Neural progenitor cell (in vitro differentiated cells): ENCODE measurements around the gene MZB1. TPM values are rescaled to one million over a fixed set of nuclear protein-coding genes. Genes with fewer than 3 reads are reported as not detected.

ENCODE experiments used
- DNase-seq: peaks from one replicate; pipeline ENCODE4 v3.0.0-alpha.2; 2016; ENCODE audit warnings: low spot score
- H2AFZ ChIP-seq: fragments of 200-600 bp; sonication (generic); replicated peaks from 2 replicates; pipeline ENCODE4 v1.6.1; 2016; ENCODE audit warnings: antibody characterized with exemption
- H3F3A ChIP-seq: fragments of 200-600 bp; sonication (generic); 2 replicates; pipeline ENCODE4 v1.6.1; 2016; ENCODE audit warnings: antibody characterized with exemption, low read depth
- H3K27ac ChIP-seq: fragments of 200-600 bp; sonication (generic); 2 replicates; pipeline ENCODE4 v1.5.1; 2016; ENCODE audit warnings: mild to moderate bottlenecking
- H3K27me3 ChIP-seq: fragments of 200-600 bp; sonication (generic); 2 replicates; pipeline ENCODE4 v1.6.1; 2016; ENCODE audit warnings: mild to moderate bottlenecking, moderate library complexity
- H3K36me3 ChIP-seq: fragments of 200-600 bp; sonication (generic); 2 replicates; pipeline ENCODE4 v1.5.1; 2016
- H3K4me1 ChIP-seq: fragments of 200-600 bp; sonication (generic); 2 replicates; pipeline ENCODE4 v1.6.1; 2016; ENCODE audit warnings: mixed run types
- H3K4me2 ChIP-seq: fragments of 200-600 bp; sonication (generic); 2 replicates; pipeline ENCODE4 v1.6.1; 2016
- H3K4me3 ChIP-seq: fragments of 200-600 bp; sonication (generic); 2 replicates; pipeline ENCODE4 v1.5.1; 2016
- H3K79me2 ChIP-seq: fragments of 200-600 bp; sonication (generic); 2 replicates; pipeline ENCODE4 v1.6.1; 2016; ENCODE audit warnings: low read depth
- H3K9ac ChIP-seq: fragments of 200-600 bp; sonication (generic); 2 replicates; pipeline ENCODE4 v1.6.1; 2016
- H3K9me3 ChIP-seq: fragments of 200-600 bp; sonication (generic); 2 replicates; pipeline ENCODE4 v1.5.1; 2016; ENCODE audit warnings: low read depth
- H4K20me1 ChIP-seq: fragments of 200-600 bp; sonication (generic); 2 replicates; pipeline ENCODE4 v1.6.1; 2016; ENCODE audit warnings: low read depth
- H3K27ac Mint-ChIP-seq: 3 replicates; pipeline ENCODE4 v1.8.0; 2021; ENCODE audit warnings: mixed read lengths
- H3K27me3 Mint-ChIP-seq: 2 replicates; pipeline ENCODE4 v1.8.0; 2022; ENCODE audit warnings: low read depth, mild to moderate bottlenecking, inconsistent platforms, moderate library complexity, mixed read lengths; ENCODE audit not compliant: insufficient read depth
- H3K36me3 Mint-ChIP-seq: 3 replicates; pipeline ENCODE4 v1.8.0; 2021; ENCODE audit warnings: mixed read lengths
- H3K4me1 Mint-ChIP-seq: 3 replicates; pipeline ENCODE4 v1.8.0; 2021; ENCODE audit warnings: mixed read lengths
- H3K4me3 Mint-ChIP-seq: 3 replicates; pipeline ENCODE4 v1.8.0; 2021; ENCODE audit warnings: mild to moderate bottlenecking, moderate library complexity, mixed read lengths
- H3K9me3 Mint-ChIP-seq: 3 replicates; pipeline ENCODE4 v1.8.0; 2020; ENCODE audit warnings: mixed read lengths
- EZH2 ChIP-seq: fragments of 200-600 bp; sonication (generic); IDR thresholded peaks from 2 replicates; pipeline ENCODE4 v1.6.1; 2017; ENCODE audit warnings: antibody characterized with exemption, mild to moderate bottlenecking, moderate library complexity
- EZH2phosphoT487 ChIP-seq: fragments of 200-600 bp; sonication (generic); IDR thresholded peaks from 2 replicates; pipeline ENCODE4 v1.6.1; 2017; ENCODE audit warnings: antibody characterized with exemption
- total RNA-seq: library from RNA; depleted of rRNA; stranded (reverse); fragments of >200 nt; gene quantifications from 2 replicates; pipeline ENCODE4 v1.2.3, GENCODE V29; 2015; ENCODE audit warnings: low replicate concordance
- TF ChIP-seq, protein P1 (sequence below): fragments of 200-600 bp; sonication (generic); IDR thresholded peaks from 2 replicates; pipeline ENCODE4 v1.5.1; 2017; ENCODE audit warnings: antibody characterized with exemption, mild to moderate bottlenecking

MZB1 gene
- total RNA-seq, 1 donor from 2014 or later = not detected

DNA sequence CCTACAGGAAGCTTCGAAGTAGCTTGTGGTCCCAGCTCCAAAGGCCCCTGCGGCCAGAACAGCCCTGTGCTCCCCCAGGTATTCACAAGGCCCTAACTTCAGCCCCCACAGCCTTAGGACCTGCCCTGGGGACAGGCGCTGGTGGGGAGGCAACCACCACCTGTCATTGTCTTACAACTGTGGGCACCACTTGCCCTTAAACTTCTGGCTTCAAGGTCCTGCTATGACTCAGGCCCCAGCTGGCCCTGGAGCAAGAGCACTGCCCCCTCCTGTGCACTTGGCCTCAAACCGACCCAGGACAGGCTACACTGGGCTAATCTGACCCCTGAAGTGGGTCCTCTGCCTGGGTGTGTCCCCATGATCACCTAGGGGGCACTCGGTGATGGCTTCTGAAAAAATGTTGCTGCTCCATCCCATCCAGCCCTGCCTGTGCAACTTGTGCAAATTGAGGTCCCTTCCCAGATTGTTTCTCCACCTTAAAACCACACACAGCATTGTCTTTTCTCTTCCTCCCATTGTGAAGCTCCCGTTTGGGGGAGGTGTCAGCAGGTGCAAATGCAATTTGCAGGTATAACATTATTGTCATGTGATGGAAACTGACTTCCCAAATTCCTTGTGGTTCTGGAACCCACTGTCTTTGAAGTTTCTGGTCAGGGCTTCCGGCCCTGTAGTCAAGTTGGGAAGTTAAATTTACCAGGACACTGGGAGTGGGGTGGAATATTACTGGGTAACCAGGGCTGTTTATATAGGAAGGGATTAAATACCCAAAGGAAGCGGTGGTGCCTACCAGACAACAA lies 6.3 kb upstream of the MZB1 start:
- Histone ChIP-seq H3K9ac (no peak overlapping the region), H3K36me3 (no peaks in the 10 kb centered on the region), H3K9me3 (no peaks in the 10 kb centered on the region), H3K4me2 (no peak overlapping the region), H3F3A (peaks cover 32% of the 10 kb centered on the region), H3K27ac (no peak overlapping the region), H3K4me3 (no peak overlapping the region), H3K4me1 (peaks cover 12% of the 10 kb centered on the region), H3K27me3 (peaks cover 51% of the 10 kb centered on the region), H2AFZ (no peak overlapping the region), H4K20me1 (peaks cover 4% of the 10 kb centered on the region), H3K79me2 (no peaks in the 10 kb centered on the region)
- Mint-ChIP-seq H3K4me1 (peaks cover 12% of the 10 kb centered on the region), H3K27me3 (peaks cover 24% of the 10 kb centered on the region), H3K4me3 (peak overlapping the region; percentile 6), H3K27ac (no peak overlapping the region), H3K36me3 (peaks cover 14% of the 10 kb centered on the region), H3K9me3 (no peaks in the 10 kb centered on the region)
- DNase-seq = no peak
- TF ChIP-seq, protein P1, sequence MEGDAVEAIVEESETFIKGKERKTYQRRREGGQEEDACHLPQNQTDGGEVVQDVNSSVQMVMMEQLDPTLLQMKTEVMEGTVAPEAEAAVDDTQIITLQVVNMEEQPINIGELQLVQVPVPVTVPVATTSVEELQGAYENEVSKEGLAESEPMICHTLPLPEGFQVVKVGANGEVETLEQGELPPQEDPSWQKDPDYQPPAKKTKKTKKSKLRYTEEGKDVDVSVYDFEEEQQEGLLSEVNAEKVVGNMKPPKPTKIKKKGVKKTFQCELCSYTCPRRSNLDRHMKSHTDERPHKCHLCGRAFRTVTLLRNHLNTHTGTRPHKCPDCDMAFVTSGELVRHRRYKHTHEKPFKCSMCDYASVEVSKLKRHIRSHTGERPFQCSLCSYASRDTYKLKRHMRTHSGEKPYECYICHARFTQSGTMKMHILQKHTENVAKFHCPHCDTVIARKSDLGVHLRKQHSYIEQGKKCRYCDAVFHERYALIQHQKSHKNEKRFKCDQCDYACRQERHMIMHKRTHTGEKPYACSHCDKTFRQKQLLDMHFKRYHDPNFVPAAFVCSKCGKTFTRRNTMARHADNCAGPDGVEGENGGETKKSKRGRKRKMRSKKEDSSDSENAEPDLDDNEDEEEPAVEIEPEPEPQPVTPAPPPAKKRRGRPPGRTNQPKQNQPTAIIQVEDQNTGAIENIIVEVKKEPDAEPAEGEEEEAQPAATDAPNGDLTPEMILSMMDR = no peak
- TF ChIP-seq EZH2 (no peak), EZH2phosphoT487 (no peak)

DNA sequence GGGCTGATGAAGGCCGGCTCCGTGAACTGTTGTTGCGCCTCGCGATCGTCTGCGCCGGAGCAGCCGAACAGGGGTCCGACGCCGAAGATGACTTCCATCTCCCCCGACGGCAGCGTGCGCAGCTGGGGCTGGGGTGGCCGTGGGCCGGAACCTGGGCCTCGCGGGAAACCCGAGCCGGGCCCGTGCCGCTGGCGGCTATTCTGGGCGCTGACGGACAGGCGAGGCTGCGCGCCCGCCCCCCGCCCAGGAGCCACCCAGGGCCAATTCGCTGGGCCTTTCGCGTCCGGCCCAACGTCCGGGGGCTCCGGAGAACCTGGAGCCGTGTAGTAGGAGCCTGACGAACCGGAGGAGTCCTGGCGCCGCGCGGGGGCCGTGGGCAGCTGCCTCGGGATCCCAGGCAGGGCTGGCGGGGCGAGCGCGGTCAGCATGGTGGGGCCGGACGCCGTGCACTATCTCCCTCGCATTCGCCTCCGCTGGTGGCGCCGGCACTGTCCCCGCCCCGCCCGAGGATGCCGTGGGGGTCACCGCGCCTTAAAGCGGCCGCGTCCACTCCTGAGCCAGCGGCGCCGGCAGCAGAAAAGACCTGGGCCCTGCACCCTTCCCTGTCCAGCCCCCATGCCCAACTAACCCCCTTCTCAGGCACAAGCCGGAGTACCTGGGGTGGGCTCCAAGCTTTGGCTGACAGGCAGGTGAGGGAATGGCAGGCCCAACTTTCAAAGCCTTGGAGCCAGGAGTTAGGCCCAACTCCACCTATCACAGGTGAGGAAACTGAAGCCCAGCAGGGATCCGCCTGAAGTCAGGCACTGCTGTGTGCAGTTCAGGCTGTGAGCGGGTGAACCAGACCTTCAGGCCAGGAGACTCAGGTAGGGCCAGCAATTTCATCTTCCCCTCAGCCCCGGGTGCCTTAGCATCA lies 5.2 kb upstream of the MZB1 start, which contains the start of gene PROB1:
Gene PROB1, minus strand, starts transcription at position 451 of the 913 bp plus-strand sequence. Its CDS starts 23 bp downstream, at position 428.
- peak; percentile 32 for DNase-seq
- Histone ChIP-seq H3K9me3 (no peaks in the 10 kb centered on the region), H3K4me3 (peak within 1 kb of the TSS; percentile 46), H3K27me3 (peaks cover 51% of the 10 kb centered on the region), H3K79me2 (no peaks in the 10 kb centered on the region), H4K20me1 (peaks cover 4% of the 10 kb centered on the region), H3K27ac (no peak within 1 kb of the TSS), H3K36me3 (no peaks in the 10 kb centered on the region), H3F3A (peaks cover 36% of the 10 kb centered on the region), H3K4me1 (peaks cover 12% of the 10 kb centered on the region), H3K9ac (no peak within 1 kb of the TSS), H3K4me2 (peak within 1 kb of the TSS; percentile 82), H2AFZ (peak within 1 kb of the TSS; percentile 83)
- TF ChIP-seq EZH2 (no peak), EZH2phosphoT487 (peak; percentile 17)
- TF ChIP-seq, protein P1 = no peak
- Mint-ChIP-seq H3K27me3 (peaks cover 30% of the 10 kb centered on the region), H3K36me3 (peaks cover 14% of the 10 kb centered on the region), H3K27ac (no peak within 1 kb of the TSS), H3K4me1 (peaks cover 14% of the 10 kb centered on the region), H3K4me3 (peak within 1 kb of the TSS; percentile 6), H3K9me3 (no peaks in the 10 kb centered on the region)

DNA sequence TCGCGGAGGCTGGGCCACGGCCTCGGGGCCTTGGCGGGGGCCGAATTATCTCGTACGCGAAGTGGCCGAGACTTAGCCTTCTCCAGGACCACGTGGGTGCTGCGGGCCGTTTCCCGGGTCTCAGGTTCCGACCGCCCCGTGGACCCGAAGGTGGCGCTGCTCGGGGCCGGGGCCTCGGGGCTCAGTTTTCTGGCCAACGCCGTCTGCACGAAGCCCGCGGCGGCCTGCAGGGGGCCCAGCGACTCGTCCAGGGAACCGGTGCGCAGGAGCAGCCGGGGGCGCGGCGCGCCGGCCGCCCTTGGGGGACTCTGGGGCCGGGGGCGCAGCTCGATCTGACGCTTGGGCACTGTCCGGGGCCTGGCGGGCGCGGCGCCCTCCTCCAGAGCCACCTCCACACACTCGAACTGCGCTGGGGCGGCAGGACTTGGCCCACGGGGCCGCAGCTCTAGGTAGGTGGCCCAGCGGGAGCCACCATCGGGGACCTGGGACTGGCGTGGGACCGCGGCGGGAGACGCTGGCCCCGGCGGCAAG lies 4.5 kb upstream of the MZB1 start:
- peaks cover 36% of the 10 kb centered on the region for H3F3A ChIP-seq
- H3K79me2 ChIP-seq = no peaks in the 10 kb centered on the region
- H4K20me1 ChIP-seq = peaks cover 4% of the 10 kb centered on the region
- peaks cover 51% of the 10 kb centered on the region for H3K27me3 ChIP-seq
- peaks cover 12% of the 10 kb centered on the region for H3K4me1 ChIP-seq
- peak; percentile 63 for TF ChIP-seq EZH2phosphoT487
- TF ChIP-seq, protein P1 = peak; percentile 75
- TF ChIP-seq EZH2 = peak; percentile 71
- H3K27me3 Mint-ChIP-seq = peaks cover 30% of the 10 kb centered on the region
- peak overlapping the region; percentile 82 for H3K4me2 ChIP-seq
- H3K36me3 Mint-ChIP-seq = peaks cover 14% of the 10 kb centered on the region
- H3K9ac ChIP-seq = no peak overlapping the region
- no peak overlapping the region for H3K27ac ChIP-seq
- H3K9me3 Mint-ChIP-seq = no peaks in the 10 kb centered on the region
- no peaks in the 10 kb centered on the region for H3K36me3 ChIP-seq
- peak overlapping the region; percentile 83 for H2AFZ ChIP-seq
- H3K27ac Mint-ChIP-seq = no peak overlapping the region
- peaks cover 14% of the 10 kb centered on the region for H3K4me1 Mint-ChIP-seq
- H3K4me3 Mint-ChIP-seq = no peak overlapping the region
- no peaks in the 10 kb centered on the region for H3K9me3 ChIP-seq
- H3K4me3 ChIP-seq = peak overlapping the region; percentile 46
- DNase-seq = peak; percentile 88
